Measurements from ENCODE around the gene LCN9.

Gene LCN9

GRCh38 chr9:135698767-135699166 lies 35.7 kb downstream of the LCN9 start:
- DNase-seq (ENCODE audit: low read depth, low spot score) = no peak

DNA sequence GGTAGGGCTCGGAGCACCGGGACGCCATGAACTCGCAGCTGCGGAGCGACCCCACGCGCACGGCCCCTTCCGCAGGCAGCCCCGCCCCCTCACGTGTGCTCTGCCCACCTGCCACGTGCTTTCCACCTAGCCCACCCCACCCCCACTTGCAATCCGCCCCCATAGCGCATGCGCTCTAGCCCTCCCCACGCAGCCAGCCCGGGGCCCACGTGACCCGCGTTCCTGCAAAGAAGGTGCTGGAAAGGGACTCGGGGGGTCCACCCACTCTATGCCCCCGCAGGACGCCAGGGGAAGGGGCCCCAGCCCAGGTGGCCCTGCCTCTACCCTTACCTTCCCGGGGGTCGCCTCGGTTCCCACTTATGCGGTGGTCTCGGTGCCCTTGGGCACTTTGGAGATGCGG lies 36.3 kb downstream of the LCN9 start, which contains the start of gene SOHLH1:
TSS of gene SOHLH1 (minus strand) at position 42 of the 400 bp plus-strand sequence. CDS start at position 28, 14 bp downstream.
- DNase-seq (ENCODE audit: low read depth, low spot score) = no peak

GRCh38 chr9:135700525-135700924 lies 37.4 kb downstream of the LCN9 start:
- DNase-seq (ENCODE audit: low read depth, low spot score) = no peak

GRCh38 chr9:135701067-135701958 lies 38.2 kb downstream of the LCN9 start:
- DNase-seq (ENCODE audit: low read depth, low spot score) = no peak

GRCh38 chr9:135701959-135702721 lies 39.0 kb downstream of the LCN9 start, which contains the start of gene KCNT1:
Gene KCNT1, plus strand, starts transcription at chr9:135702185. Its CDS starts 74 bp downstream, at chr9:135702259.
- no peak for DNase-seq (ENCODE audit: low read depth, low spot score)

DNA sequence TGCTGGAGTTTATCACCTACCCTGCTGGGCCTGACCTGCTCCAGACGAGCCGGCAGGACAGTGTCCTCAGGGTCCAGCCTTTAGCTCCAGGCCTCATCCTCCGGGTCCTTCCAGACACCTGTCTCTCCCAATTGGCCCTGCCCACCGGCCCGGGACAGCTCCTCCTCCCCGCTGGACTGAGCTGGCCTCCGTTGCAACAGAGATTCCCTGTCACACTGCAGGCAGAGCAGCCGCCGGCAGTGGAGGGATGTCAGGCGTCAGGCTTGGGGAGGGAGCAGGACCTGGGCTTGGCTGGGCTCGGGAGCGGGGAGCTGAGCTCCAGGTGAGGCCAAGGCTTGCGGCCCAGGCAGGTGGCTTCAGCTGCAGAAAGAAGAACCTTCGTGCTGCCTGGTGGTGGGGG lies 40.6 kb downstream of the LCN9 start:
- no peak for DNase-seq (ENCODE audit: low read depth, low spot score)

DNA sequence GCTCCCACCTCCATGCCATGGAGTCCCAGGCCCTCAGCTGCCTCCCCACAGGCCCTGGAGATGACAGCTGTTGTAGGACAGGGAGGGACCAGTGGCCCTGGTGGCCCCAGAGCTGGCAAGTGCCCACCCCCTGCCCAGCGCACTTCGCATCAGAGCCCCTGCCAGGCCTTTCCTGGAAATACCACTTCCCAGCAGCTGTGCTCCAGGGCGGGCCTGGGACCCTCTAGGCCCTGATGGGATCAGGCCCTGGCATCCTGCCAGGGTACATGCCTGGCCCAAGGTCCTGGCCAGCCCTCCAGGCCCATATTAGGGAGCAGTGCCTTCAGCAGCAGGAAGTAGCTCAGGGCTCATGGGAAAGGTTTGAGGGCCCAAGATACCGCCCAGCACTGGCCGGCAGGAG lies 41.4 kb downstream of the LCN9 start:
- DNase-seq (ENCODE audit: low read depth, low spot score) = no peak

DNA sequence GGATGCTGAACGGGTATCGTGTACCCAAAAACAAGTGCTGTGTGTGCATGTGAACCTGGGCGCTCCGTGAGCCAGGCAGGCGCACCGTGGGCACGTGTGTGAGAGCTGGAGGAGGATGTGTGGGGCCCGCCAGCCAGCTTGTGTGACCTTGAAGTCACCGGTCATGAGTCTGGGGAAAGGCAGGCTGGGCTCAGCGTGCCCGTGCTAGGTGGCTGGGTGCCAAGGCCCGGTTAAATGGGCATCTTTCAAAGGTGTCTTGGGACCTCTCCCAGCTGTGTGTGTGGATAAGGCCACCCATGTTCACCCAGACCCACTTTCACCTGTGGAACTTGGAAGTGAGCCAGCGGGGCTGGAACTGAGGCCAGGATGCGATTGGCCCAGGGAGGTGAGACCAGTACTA lies 42.3 kb downstream of the LCN9 start:
- DNase-seq (ENCODE audit: low read depth, low spot score) = no peak

GRCh38 chr9:135706288-135706687 lies 43.2 kb downstream of the LCN9 start:
- DNase-seq (ENCODE audit: low read depth, low spot score) = no peak

DNA sequence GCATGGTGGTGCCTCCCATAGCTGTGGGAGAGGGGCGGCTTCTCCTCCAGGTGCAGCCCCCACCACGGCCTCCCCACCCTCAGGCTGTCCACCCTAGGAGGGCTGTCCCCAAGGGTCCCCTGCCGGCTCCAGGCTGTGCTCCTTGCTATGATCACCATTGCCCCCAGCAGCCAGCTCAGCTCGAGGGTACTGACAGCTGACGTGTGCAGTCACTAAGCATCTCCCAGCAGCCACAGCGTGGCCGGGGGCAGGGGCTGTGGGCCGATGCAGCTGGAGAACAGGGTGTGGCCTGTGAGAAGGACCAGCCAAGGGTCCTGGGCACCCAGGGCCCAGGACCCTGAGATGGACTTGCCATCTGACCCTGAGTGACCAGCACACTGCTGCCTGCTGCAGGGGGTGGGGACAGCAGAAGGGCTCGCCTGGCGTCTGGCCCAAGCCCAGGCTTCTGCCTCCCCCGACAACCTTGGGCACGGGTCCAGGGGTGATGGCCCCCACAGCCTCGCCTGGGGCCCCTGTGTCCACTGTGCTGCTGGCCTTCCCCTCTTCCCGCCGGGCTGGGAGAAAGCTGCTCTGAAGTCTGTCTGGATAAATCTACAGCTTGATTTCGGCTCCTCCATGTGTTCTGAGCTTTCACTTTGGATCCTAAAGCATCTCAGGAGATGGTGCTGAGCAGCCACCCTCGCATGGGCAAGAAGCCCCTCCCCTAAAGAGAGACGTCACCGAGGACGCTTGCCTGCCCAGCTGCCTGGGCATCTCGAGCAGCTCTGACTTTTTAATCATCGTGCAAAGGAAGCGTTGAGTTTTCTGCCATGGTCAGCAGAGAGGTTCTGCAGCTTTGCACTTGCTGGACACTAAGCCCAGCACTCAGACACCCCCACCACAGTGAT lies 44.4 kb downstream of the LCN9 start:
- DNase-seq (ENCODE audit: low read depth, low spot score) = no peak

DNA sequence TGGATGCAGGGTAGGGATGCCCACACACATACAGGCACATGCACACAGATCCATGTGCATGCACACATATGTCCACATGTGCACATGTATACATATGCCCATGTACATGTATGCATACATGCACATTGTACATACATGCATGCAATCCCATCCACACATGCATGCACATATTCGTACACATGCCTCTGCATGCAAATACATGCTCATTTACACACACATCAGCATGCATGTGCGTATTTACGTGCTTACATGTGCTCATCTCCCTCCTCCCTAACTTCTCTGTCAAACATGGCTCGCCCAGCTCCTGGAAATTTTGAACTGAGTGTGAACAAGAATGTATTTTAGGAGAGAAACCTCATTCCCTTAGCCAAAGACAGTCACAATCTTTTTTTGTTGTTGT lies 45.1 kb downstream of the LCN9 start:
- DNase-seq (ENCODE audit: low read depth, low spot score) = no peak

GRCh38 chr9:135711391-135711790 lies 48.3 kb downstream of the LCN9 start:
- DNase-seq (ENCODE audit: low read depth, low spot score) = no peak

- DNase-seq (ENCODE audit: low read depth, low spot score) = no peak
Measured at GRCh38 chr9:135711881-135712280, 48.8 kb downstream of the LCN9 start.

- DNase-seq (ENCODE audit: low read depth, low spot score) = no peak
Measured at GRCh38 chr9:135712613-135713295, 49.6 kb downstream of the LCN9 start.

GRCh38 chr9:135714242-135715055 lies 51.3 kb downstream of the LCN9 start:
- DNase-seq (ENCODE audit: low read depth, low spot score) = no peak

- no peak for DNase-seq (ENCODE audit: low read depth, low spot score)
Measured at GRCh38 chr9:135715056-135715595, 52.0 kb downstream of the LCN9 start.

- no peak for DNase-seq (ENCODE audit: low read depth, low spot score)
Measured at GRCh38 chr9:135716045-135716444, 52.9 kb downstream of the LCN9 start.
